HG03432 (cell line): ENCODE data around the gene SLC2A13.

Experiments used
- ATAC-seq: cut with Tn5 transposase; IDR thresholded peaks from one replicate; pipeline ENCODE4 v1.9.1; 2021; ENCODE audit warnings: mild to moderate bottlenecking, moderate library complexity; ENCODE audit not compliant: unreplicated experiment

SLC2A13 gene

GRCh38 chr12:40105515-40106201 is at the start of gene SLC2A13:
Gene SLC2A13 (minus strand): TSS chr12:40106081. CDS start chr12:40105808, 273 bp downstream.
- peak; percentile 89 for ATAC-seq

- no peak for ATAC-seq
These were observed 48.5 kb upstream of the SLC2A13 start for GRCh38 chr12:40154381-40154780.

- ATAC-seq: no peak
These were observed 47.6 kb upstream of the SLC2A13 start for GRCh38 chr12:40153432-40153831.

GRCh38 chr12:40152783-40153383 is 47.0 kb upstream of the SLC2A13 start:
- ATAC-seq: no peak

- no peak for ATAC-seq
These were observed 43.9 kb upstream of the SLC2A13 start for GRCh38 chr12:40149673-40150260.

GRCh38 chr12:40146800-40147797 is 41.2 kb upstream of the SLC2A13 start:
- no peak for ATAC-seq

- no peak for ATAC-seq
These were observed 40.0 kb upstream of the SLC2A13 start for GRCh38 chr12:40145896-40146295.

GRCh38 chr12:40144023-40144422 is 38.1 kb upstream of the SLC2A13 start:
- no peak for ATAC-seq

GRCh38 chr12:40142001-40142744 is 36.3 kb upstream of the SLC2A13 start:
- ATAC-seq: no peak

- ATAC-seq: no peak
These were observed 32.6 kb upstream of the SLC2A13 start for GRCh38 chr12:40138526-40138925.

GRCh38 chr12:40137252-40137651 is 31.4 kb upstream of the SLC2A13 start:
- ATAC-seq: peak; percentile 94

GRCh38 chr12:40127408-40127807 is 21.5 kb upstream of the SLC2A13 start:
- no peak for ATAC-seq

GRCh38 chr12:40123496-40123895 is 17.6 kb upstream of the SLC2A13 start:
- no peak for ATAC-seq

- no peak for ATAC-seq
These were observed 17.0 kb upstream of the SLC2A13 start for GRCh38 chr12:40122842-40123241.

- ATAC-seq: peak; percentile 97
These were observed 11.9 kb upstream of the SLC2A13 start for GRCh38 chr12:40117818-40118217.

- no peak for ATAC-seq
These were observed 4.7 kb upstream of the SLC2A13 start for GRCh38 chr12:40110586-40110985.

GRCh38 chr12:40107803-40108620 is 2.1 kb upstream of the SLC2A13 start:
- no peak for ATAC-seq

GRCh38 chr12:40107098-40107802 is 1.4 kb upstream of the SLC2A13 start:
- peak; percentile 36 for ATAC-seq

- ATAC-seq: no peak
These were observed 774 bp upstream of the SLC2A13 start for GRCh38 chr12:40106655-40107054.
